GM10266 (cell line): Measurements from ENCODE around the gene TCF20.

Source experiments
- DNase-seq: peaks from one replicate; pipeline ENCODE4 v3.0.0; 2012; ENCODE audit errors: extremely low spot score
- TF ChIP-seq, protein P1 (sequence below): IDR thresholded peaks from 2 replicates; pipeline ENCODE4 v1.5.1; 2012; ENCODE audit warnings: mild to moderate bottlenecking, low read depth; ENCODE audit not compliant: control insufficient read depth, insufficient read depth; ENCODE audit errors: missing control alignments

Gene TCF20

DNA sequence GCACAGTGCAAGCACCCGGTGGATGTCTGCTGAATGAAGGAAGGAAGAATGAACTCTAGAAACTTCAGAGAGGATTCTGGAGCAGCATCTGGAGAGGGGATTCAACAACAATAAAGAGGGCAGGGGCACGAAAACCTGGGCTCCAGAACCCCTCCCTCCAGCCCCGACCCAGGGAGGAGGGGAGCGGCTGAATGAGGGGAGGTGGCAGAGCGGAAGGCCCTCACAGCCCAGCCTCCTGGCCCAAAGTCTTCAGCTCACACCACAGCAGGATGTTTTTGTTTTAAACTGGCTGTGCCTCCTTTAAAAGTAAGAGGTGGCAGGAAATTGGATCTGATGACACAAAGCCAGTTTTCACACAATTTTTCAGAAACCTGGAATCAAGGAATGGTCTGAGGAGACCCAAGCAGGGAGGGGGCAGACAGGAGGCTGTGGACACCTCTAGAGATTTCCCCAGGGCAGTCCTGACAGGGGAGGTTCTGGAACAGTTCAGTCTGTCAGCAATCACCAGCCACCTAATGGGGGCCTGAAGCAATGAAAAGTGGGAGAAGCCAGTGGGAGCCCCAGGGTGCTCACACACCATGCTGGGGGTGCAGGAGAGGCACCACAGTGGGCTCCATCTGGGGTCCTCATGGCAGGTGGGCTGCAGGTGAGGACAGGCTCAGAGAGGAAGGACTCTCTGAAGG lies 44.4 kb upstream of the TCF20 start:
- no peak for DNase-seq

DNA sequence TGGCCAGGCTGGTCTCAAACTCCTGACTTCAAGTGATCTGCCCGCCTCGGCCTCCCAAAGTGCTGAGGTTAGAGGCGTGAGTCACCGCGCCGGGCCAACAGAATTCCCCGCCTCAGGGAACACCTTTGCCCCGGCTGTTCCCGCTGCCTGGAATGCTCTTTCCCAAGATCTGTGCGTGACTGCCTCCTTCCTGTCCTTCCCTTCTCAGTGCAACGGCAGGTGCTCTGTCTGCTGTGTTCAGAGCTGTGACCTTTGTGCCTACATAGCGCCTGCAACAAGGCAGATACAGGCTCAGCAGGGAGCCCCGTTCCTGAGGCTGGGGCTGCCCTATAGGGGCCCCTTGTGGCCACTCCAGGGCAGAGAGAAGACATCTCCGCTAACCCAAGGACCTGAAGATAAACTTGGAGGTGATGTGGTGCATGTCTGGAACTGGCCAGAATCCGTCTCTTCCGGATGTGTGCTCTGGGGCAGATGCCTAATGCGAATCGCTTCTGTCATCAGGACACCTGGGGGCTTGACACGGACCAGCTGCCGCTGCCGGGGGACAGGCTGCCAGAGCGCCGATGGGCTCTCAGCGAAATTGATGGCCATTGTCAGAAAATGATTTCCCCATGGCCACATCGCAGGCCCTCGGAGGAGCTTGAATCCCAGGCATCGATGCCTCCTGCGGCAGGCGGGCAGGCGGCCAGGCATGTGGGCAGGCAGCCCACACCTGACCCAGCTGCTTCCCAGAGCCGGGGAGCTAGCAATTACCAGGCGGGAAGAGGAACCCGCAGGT lies 43.5 kb upstream of the TCF20 start:
- TF ChIP-seq, protein P1, sequence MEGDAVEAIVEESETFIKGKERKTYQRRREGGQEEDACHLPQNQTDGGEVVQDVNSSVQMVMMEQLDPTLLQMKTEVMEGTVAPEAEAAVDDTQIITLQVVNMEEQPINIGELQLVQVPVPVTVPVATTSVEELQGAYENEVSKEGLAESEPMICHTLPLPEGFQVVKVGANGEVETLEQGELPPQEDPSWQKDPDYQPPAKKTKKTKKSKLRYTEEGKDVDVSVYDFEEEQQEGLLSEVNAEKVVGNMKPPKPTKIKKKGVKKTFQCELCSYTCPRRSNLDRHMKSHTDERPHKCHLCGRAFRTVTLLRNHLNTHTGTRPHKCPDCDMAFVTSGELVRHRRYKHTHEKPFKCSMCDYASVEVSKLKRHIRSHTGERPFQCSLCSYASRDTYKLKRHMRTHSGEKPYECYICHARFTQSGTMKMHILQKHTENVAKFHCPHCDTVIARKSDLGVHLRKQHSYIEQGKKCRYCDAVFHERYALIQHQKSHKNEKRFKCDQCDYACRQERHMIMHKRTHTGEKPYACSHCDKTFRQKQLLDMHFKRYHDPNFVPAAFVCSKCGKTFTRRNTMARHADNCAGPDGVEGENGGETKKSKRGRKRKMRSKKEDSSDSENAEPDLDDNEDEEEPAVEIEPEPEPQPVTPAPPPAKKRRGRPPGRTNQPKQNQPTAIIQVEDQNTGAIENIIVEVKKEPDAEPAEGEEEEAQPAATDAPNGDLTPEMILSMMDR = peak; percentile 50
- peak; percentile 63 for DNase-seq

More for the DNA sequence above, 44.4 kb upstream of the TCF20 start:
- TF ChIP-seq, protein P1 = no peak

DNA sequence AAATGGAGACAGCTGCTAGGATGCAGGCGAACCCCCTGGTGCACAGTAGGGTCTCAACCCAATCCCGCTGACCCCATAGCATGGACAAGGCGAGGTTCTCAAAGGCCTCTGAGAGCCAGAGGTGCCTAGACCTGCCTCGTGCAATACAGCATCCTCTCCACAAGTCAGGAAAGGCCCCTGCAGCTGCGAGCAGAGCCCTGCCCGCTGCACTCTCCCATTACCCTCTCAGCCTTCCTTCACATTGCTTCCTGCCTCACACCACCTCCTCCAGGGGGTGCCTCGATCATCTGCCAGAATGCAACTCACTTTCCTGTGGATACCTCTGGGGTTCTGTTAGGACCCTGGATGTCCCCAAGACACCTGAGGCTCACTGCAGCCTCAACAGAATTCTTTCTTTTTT lies 42.8 kb upstream of the TCF20 start:
- TF ChIP-seq, protein P1 = no peak
- no peak for DNase-seq

DNA sequence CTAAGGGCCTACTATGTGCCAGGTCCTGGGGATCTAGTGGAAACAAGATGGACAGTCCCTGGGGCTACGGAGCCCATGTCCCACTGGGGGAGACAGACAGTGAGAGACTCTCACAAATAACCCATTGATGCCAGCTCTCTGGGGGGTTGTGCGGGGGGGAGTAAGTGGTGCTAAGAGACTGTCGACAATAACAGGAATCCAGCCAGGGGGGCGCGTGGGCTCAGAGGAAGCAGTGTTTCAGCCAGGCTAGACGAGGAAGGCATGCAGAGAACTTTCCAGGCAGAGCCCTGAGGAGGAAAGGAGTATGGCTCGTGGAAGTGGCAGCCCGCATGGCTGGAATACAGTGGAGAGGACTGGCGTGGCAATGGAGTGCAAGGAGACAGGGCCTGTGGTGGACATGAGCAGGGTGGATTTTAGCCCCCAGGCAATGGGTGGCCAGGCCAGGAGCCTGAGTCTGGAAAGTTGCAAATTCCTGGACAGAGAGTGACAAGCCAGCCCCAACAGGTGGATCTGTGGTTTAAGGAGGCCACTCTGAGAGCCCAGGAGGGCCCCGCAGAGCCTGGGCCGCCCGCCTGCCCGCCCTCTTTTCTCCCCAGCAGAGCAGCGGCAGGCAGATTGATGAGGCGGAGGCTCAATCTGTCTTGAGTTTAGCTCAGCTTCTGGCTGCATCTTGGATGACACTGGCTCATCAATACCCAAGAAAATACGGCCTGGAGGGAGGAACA lies 40.0 kb upstream of the TCF20 start:
- no peak for DNase-seq
- TF ChIP-seq, protein P1 = no peak

DNA sequence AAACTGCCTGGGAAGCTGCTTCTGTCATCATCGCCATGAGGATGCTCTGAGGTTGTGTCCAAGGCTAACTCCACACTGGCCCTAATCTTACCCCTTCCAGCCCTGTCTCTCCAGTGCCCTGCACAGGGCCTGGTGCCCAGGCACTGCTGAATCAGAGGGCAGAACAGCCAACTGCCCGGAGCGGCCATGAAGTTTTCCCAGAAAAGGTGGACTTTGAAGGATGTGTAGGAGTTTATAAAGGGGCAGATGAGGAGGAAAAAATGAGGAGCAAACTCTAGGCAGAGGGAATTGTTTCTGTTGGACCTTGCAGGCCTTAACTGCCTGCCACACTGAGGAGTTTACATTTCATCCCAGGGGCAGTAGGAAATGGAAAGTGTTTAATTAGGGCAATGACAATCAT lies 39.4 kb upstream of the TCF20 start:
- DNase-seq = no peak
- TF ChIP-seq, protein P1 = no peak

DNA sequence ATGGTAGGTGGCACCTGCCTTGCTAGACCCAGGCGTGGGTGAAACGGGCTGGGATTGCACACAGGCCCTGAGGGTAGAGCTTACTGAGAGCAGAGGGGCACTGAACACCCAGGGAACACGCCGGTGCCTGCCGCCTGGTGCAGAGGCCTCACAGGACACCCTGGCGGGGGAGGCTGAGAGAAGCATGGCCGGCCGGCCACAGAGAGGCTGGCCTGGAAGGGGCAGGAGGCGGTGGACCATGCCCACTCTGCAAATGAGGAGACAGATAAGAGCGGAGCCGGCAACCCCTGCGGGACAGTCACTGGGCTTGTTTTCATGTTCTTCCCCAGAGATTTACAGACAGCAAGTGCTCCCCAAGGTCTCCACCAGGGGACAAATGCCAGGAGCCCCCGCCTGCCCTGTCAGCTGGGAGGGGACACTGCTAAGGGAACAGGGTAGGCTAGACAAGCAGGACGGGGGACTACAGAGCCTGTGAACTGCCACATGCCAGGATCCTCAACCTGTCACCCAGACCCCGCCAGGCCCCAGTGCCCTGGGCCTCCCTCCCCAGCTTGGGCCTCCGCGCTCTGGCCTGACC lies 38.5 kb upstream of the TCF20 start:
- no peak for DNase-seq
- TF ChIP-seq, protein P1 = no peak
